HG02970 (cell line): ENCODE measurements around the gene GRK4.

Experiments
- ATAC-seq: cut with Tn5 transposase; IDR thresholded peaks from one replicate; pipeline ENCODE4 v1.9.1; 2021; ENCODE audit warnings: mild to moderate bottlenecking, moderate library complexity, moderate number of reproducible peaks; ENCODE audit not compliant: unreplicated experiment, low FRiP score

The GRK4 gene

GRCh38 chr4:3054169-3054759 is 90.9 kb downstream of the GRK4 start:
- no peak for ATAC-seq

- no peak for ATAC-seq
These were observed 96.6 kb downstream of the GRK4 start for GRCh38 chr4:3059943-3060342.

GRCh38 chr4:3060946-3061345 is 97.6 kb downstream of the GRK4 start:
- no peak for ATAC-seq

- no peak for ATAC-seq
These were observed 99.1 kb downstream of the GRK4 start for GRCh38 chr4:3062471-3062870.

- ATAC-seq: no peak
These were observed 102.2 kb downstream of the GRK4 start for GRCh38 chr4:3065551-3065950.

- ATAC-seq: no peak
These were observed 103.5 kb downstream of the GRK4 start for GRCh38 chr4:3066836-3067400.

GRCh38 chr4:3067473-3068001 is 104.2 kb downstream of the GRK4 start:
- ATAC-seq: no peak

GRCh38 chr4:3069661-3070199 is 106.4 kb downstream of the GRK4 start:
- no peak for ATAC-seq

- ATAC-seq: no peak
These were observed 107.5 kb downstream of the GRK4 start for GRCh38 chr4:3070709-3071500.

- ATAC-seq: no peak
These were observed 108.4 kb downstream of the GRK4 start for GRCh38 chr4:3071811-3072210.

- ATAC-seq: peak; percentile 27
These were observed 110.0 kb downstream of the GRK4 start for GRCh38 chr4:3073158-3074077.

GRCh38 chr4:3074078-3074845 is 110.9 kb downstream of the GRK4 start, which contains the start of the genes HTT and HTT-AS:
TSS of gene HTT (plus strand) at chr4:3074681. CDS start at chr4:3074826, 145 bp downstream.
TSS of gene HTT-AS (minus strand) at chr4:3074538.
- peak; percentile 78 for ATAC-seq

GRCh38 chr4:3074846-3075651 is 111.7 kb downstream of the GRK4 start:
- peak; percentile 14 for ATAC-seq

GRCh38 chr4:3075652-3075981 is 112.2 kb downstream of the GRK4 start:
- no peak for ATAC-seq

GRCh38 chr4:3077796-3078195 is 114.4 kb downstream of the GRK4 start:
- no peak for ATAC-seq

- ATAC-seq: no peak
These were observed 116.3 kb downstream of the GRK4 start for GRCh38 chr4:3079694-3080123.

GRCh38 chr4:3082925-3083515 is 119.6 kb downstream of the GRK4 start:
- ATAC-seq: no peak

- no peak for ATAC-seq
These were observed 120.4 kb downstream of the GRK4 start for GRCh38 chr4:3083732-3084131.
